Ovary (tissue), 3 donors: ENCODE data around the gene NRXN3.

Experiments
- CTCF ChIP-seq, 3 donors: fragments of 450-650 bp in 2 of 3; fragments of 200-600 bp in 1 of 3; IDR thresholded peaks; one replicate each; pipeline versions ENCODE4 v1.5.1 to v1.8.0; 2016 to 2022; ENCODE audit warnings: antibody characterized with exemption in 3 of 3, mild to moderate bottlenecking in 1 of 3
- POLR2A ChIP-seq: fragments of 450-650 bp; IDR thresholded peaks from one replicate; pipeline ENCODE4 v1.6.1; 2017; ENCODE audit warnings: antibody characterized with exemption, mild to moderate bottlenecking, moderate library complexity
- donor health status: DM: no; HTN: no; CAD: no.

GRCh38 chr14:78885884-78886283, 715.7 kb downstream of the NRXN3 start:
- TF ChIP-seq CTCF (IDR thresholded peaks at IDR 0.05) (no peak), POLR2A (no peak)
